ENCODE measurements around the gene LY6G6C.
"Not testable (repeated sequence)": the region's sequence is repeated elsewhere in the genome, so short reads cannot be mapped to it uniquely, and the experiment has no call there.

Gene LY6G6C

GRCh38 chr6:31727034-31727716, 5.6 kb upstream of the LY6G6C start:
- DNase-seq (ENCODE audit: low spot score): no peak

GRCh38 chr6:31725502-31726350, 4.2 kb upstream of the LY6G6C start:
- no peak for DNase-seq (ENCODE audit: low spot score)

GRCh38 chr6:31723980-31724691, 2.6 kb upstream of the LY6G6C start:
- no peak for DNase-seq (ENCODE audit: low spot score)

DNA sequence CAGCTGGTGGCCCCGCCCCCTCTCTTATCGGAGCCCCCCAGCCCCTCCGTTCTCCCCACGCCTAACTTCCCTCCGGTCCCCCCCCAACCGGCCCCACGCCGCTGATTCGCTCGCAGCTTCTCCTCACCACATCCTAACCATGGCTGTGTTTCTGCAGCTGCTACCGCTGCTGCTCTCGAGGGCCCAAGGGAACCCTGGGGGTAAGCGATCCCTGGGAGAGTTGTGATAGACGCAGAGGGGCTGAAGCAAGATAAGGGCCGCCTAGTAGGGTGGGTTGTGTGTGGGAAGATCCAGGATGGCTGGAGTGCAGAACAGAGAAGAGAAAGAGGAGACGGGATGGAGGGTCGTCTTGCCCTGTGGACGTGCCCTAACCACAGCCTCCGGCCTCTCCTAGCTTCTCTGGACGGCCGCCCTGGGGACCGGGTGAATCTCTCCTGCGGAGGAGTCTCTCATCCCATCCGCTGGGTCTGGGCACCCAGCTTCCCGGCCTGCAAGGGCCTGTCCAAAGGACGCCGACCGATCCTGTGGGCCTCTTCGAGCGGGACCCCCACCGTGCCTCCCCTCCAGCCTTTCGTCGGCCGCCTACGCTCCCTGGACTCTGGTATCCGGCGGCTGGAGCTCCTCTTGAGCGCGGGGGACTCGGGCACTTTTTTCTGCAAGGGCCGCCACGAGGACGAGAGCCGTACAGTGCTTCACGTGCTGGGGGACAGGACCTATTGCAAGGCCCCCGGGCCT, 1.9 kb upstream of the LY6G6C start, which contains the start of gene MPIG6B:
Gene MPIG6B, plus strand, starts transcription at position 129 of the 735 bp plus-strand sequence. Its CDS starts 11 bp downstream, at position 140.
- DNase-seq (ENCODE audit: low spot score): no peak

GRCh38 chr6:31722173-31722572, 627 bp upstream of the LY6G6C start:
- no peak for DNase-seq (ENCODE audit: low spot score)

DNA sequence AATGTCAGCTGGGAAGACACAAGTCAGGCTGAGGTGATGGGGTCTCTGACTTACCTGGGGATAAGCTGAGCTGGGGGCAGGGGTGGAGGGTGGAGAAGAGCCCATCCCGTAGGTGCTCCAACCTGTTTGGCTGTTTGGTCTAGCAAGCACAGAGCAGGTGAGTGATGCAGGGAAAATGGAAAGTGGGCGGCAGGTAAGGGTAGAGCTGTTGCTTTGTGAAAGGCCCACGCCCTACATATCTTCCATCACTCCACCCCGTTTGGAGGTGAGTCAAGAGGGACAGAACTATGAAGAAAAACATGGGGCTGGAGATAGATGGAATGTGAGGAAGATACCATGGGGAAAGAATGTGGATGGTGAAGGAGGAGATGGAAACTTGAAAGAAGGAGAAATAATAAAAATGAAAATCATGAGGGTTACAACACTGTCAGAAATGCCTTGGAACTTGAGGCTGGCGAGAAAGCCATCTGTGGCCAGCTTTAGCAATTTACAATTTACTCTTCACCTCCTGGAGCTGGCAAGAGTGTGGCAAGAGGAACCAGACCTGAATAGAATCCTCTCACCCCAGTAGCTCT, 1.3 kb downstream of the LY6G6C start:
- no peak for DNase-seq (ENCODE audit: low spot score)

- DNase-seq (ENCODE audit: low spot score): no peak
These were observed 2.5 kb downstream of the LY6G6C start for GRCh38 chr6:31719001-31719400.

DNA sequence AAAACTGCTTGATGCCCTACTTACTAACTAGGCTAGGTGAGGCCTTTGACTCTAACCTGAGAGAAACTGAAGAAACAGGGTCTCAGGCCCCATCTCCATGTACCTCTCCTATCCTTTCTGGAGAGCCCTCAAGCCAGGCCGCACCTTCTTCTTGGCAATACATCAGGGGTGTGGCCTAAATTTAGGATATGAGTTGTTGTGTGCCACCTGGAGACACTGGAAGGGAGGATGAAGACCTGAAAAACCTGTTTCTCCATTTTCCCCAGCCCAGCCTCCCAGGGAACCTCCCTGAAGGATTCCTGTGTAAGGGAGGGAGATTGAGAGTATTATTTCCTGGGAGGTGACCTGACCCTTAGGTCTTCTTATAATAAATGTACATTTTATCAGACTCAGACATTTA, 3.3 kb downstream of the LY6G6C start:
- DNase-seq (ENCODE audit: low spot score): peak; percentile 68

DNA sequence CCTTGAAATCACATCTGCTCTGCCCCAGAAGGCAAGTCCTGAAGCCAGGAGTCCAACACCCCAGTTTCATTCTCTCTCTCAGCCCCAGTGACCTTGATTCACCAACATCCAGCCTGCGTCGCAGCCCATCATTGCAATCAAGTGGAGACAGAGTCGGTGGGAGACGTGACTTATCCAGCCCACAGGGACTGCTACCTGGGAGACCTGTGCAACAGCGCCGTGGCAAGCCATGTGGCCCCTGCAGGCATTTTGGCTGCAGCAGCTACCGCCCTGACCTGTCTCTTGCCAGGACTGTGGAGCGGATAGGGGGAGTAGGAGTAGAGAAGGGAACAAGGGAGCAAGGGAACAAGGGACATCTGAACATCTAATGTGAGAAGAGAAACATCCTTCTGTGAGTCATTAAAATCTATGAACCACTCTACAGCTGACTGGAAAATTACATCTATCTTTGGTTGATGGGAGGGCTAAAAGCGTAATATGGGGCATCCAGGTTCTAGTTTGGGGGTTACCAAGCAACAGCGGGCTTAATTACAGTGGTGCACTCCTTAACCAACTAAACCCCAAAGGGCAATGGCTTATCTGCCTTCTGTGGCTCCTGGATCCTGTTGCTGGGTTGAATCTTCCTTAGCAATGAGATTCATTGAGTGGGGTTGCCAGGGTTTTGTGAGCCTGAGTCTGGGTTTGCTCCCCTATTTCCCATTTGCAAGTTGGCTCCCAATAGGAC, 3.9 kb downstream of the LY6G6C start:
- peak; percentile 66 for DNase-seq (ENCODE audit: low spot score)

GRCh38 chr6:31715022-31715958, 6.3 kb downstream of the LY6G6C start, which contains the start of gene LY6G6D:
Gene LY6G6D (plus strand): TSS chr6:31715348. CDS start chr6:31715356, 8 bp downstream.
- DNase-seq (ENCODE audit: low spot score): no peak

DNA sequence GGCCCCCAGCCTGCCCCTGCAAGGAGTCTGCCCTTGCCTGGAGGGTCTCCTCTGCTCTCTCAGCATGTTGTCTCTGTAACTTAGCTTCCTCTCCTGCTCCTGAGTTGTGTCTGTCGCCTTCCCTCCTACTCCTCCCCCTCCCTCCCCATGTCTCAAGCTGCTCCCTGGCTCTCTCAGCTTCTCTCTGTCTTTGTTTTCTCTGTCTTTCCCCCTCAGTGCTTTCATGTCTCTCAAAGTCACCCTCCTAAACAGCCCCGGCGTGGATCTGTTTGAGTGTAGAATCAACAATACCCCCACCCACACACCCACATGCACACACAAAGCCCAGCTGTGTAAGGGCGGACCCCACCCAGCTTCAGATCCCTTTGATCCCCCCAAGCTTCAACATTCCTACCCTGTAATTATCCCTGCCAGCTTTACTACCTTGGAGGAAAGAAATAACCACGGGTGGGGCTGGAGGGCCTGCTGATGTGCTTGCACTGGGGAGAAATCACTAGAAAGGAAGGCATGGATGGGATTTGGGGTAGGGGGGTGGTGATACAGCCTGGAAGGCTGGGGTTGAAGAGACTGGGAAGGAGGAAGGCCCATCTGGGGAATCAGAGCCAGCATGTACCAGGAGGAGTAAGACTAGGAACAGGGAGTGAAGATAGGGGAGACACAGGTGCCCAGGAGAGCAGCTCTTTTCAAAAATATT, 7.4 kb downstream of the LY6G6C start:
- DNase-seq (ENCODE audit: low spot score): peak; percentile 56

- no peak for DNase-seq (ENCODE audit: low spot score)
These were observed 8.1 kb downstream of the LY6G6C start for GRCh38 chr6:31713465-31713864.

DNA sequence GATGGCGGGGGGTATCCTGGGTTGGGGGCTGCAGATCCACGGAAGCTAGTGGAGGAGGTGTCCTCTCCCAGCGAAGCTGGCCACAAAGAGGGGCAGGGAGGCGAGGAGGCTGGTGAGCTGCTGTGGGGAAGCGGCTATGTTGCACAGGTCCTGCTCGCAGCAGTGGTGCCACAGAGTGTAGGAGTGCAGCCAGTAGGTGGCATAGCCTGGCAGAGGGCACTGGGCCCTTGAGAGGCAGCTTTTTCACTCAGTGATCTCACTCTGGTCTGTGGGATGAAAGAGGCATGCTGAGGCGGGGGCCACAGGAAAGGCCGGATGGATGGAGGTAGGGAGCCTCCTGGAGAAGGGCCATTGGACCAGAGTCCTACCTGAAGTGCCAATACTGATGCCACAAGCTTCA, 9.2 kb downstream of the LY6G6C start:
- DNase-seq (ENCODE audit: low spot score): no peak

- DNase-seq (ENCODE audit: low spot score): no peak
These were observed 10.3 kb downstream of the LY6G6C start for GRCh38 chr6:31711233-31711632.

DNA sequence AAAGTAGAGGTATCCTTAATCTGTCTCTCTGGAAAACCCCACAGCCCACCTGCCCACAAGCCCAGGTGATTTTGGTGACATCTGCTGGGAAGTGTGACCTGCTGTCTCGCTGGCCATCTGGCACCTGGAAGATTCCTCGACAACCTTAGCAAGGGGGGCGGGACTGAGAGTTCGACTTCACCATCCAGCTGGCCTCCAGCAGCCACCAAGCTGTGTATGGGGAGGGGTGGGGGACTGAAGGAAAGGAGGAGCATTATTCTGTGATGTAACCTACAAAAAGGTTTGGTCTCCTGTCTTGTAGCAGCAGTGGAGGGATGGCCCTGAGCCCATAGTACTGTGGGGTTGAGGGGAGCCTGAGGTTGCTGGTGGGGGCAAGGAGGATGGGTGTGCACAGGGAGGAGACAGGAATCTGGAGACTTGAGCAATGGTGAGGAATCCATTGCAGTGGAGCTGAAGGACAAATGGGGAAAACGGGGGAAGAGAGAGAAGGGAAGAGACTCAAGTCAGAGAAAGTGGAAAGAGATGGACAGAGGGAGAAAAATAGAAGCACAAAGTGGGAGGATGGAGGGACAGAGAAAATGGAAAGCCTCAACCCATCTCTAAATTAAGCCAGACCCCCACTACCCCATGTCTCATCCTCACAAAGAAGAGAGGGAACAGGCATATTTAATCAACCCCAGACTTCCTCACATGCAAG, 10.9 kb downstream of the LY6G6C start:
- DNase-seq (ENCODE audit: low spot score): no peak

- not testable (repeated sequence) for DNase-seq (ENCODE audit: low spot score)
These were observed 12.4 kb downstream of the LY6G6C start for GRCh38 chr6:31709157-31709556.

- DNase-seq (ENCODE audit: low spot score): no peak
These were observed 13.3 kb downstream of the LY6G6C start for GRCh38 chr6:31708224-31708623.

DNA sequence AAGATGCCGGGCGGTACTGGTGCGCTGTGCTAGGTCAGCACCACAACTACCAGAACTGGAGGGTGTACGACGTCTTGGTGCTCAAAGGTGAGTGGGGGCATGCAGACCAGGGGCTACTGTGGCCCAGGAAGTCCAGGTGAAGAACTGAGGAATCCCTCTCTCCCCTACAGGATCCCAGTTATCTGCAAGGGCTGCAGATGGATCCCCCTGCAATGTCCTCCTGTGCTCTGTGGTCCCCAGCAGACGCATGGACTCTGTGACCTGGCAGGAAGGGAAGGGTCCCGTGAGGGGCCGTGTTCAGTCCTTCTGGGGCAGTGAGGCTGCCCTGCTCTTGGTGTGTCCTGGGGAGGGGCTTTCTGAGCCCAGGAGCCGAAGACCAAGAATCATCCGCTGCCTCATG, 13.8 kb downstream of the LY6G6C start:
- no peak for DNase-seq (ENCODE audit: low spot score)
